Activated CD8-positive, alpha-beta T cell treated with anti-CD3 and anti-CD28 coated beads, Interleukin-2, amount 10 ng/mL, durations not matched to agents 7 days and 5 days (primary cell): ENCODE results near the gene PRSS1. TPM values are rescaled to one million over a fixed set of nuclear protein-coding genes. Genes with fewer than 3 reads are reported as not detected.
"Not testable (repeated sequence)": the region's sequence is repeated elsewhere in the genome, so short reads cannot be mapped to it uniquely, and the experiment has no call there.

Experiments used
- ATAC-seq: fragments of 150-1000 bp; cut with Tn5 transposase; one replicate; pipeline ENCODE4 v1.10.0; 2021; ENCODE audit warnings: moderate library complexity
- CTCF ChIA-PET: fragments of 350-600 bp; sonication (Branson Sonifier 250); formaldehyde crosslinking; loops from one replicate; lab custom pipeline; 2021; ENCODE audit warnings: antibody characterized with exemption; lab: Charles Lee
- POLR2A ChIA-PET: fragments of 350-600 bp; sonication (Branson Sonifier 250); formaldehyde crosslinking; loops from one replicate; lab custom pipeline; 2021; ENCODE audit warnings: antibody characterized with exemption; lab: Charles Lee
- DNase-seq: peaks from one replicate; pipeline ENCODE4 v3.0.0-alpha.2; 2020
- H3K27ac Mint-ChIP-seq: one replicate; pipeline ENCODE4 v1.8.0; 2021; ENCODE audit warnings: mild to moderate bottlenecking, mixed read lengths
- H3K27me3 Mint-ChIP-seq: one replicate; pipeline ENCODE4 v1.8.0; 2021; ENCODE audit warnings: low read depth, mixed read lengths
- H3K36me3 Mint-ChIP-seq: one replicate; pipeline ENCODE4 v1.8.0; 2021; ENCODE audit warnings: low read depth, mixed read lengths
- H3K4me1 Mint-ChIP-seq: one replicate; pipeline ENCODE4 v1.8.0; 2021; ENCODE audit warnings: low read depth, mixed read lengths
- H3K4me3 Mint-ChIP-seq: one replicate; pipeline ENCODE4 v1.8.0; 2021; ENCODE audit warnings: mild to moderate bottlenecking, mixed read lengths
- H3K9me3 Mint-ChIP-seq: one replicate; pipeline ENCODE4 v1.8.0; 2022; ENCODE audit warnings: mixed read lengths; ENCODE audit not compliant: insufficient read depth
- total RNA-seq, 2 experiments: library from RNA; stranded (reverse); gene quantifications; one replicate each; pipeline ENCODE4 v1.2.3, GENCODE V29; 2021

The PRSS1 gene
- total RNA-seq, 2 experiments from 2014 or later: not detected

DNA sequence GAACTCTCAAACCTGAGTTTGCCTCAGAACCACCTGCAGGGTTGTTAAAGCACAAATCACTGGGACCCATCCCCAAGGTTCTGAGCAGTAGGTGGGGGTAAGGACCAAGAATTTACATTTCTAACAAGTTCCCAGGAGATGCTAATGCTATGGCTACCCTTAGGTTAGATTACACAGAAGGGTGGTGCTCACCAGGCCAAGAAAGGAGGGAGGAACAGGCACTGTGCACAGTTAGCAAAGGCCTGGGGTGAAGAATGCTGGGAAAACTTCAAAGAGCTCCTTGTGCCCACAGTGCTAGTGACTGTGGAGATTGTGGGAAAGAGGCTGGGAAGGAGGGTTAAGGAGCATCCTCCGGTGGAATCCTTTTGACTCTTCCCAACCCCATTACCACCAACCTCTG lies 12.8 kb downstream of the PRSS1 start:
- no peak for DNase-seq
- Mint-ChIP-seq H3K27me3 (peaks cover 3% of the 10 kb centered on the region), H3K27ac (no peak overlapping the region), H3K4me1 (no peaks in the 10 kb centered on the region), H3K4me3 (no peak overlapping the region), H3K36me3 (no peaks in the 10 kb centered on the region), H3K9me3 (no peaks in the 10 kb centered on the region)
- POLR2A ChIA-PET: no interaction called here
- CTCF ChIA-PET: no interaction called here
- ATAC-seq: no peak

DNA sequence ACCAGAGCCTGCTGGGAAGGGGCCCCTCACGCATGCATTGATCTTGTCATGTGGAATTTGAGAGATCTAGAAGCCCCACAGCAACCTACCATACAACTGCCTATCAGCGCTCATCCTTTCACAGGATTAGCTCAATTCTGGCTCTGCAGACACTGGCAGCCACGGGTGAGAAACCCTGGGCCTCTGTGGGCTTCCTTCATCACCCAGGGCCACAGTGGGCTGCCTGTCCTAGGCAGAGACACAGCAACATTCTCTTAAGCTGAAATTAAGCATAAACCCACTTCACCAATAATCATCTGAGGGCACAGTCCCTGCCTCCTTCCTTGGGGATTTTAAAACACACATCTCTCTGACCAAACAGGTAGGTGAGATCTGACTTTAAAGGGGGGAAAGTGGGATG lies 18.2 kb downstream of the PRSS1 start:
- Mint-ChIP-seq H3K4me1 (peaks cover 11% of the 10 kb centered on the region), H3K27me3 (peaks cover 5% of the 10 kb centered on the region), H3K36me3 (no peaks in the 10 kb centered on the region), H3K4me3 (no peak overlapping the region), H3K9me3 (no peaks in the 10 kb centered on the region), H3K27ac (no peak overlapping the region)
- no peak for DNase-seq
- no peak for ATAC-seq
- ChIA-PET CTCF (interaction anchor here (1.6 kb wide), 1 partner anchor 16 kb away, joined by 4 read pairs; no protein-coding TSS in a partner anchor), POLR2A (no interaction called here)

DNA sequence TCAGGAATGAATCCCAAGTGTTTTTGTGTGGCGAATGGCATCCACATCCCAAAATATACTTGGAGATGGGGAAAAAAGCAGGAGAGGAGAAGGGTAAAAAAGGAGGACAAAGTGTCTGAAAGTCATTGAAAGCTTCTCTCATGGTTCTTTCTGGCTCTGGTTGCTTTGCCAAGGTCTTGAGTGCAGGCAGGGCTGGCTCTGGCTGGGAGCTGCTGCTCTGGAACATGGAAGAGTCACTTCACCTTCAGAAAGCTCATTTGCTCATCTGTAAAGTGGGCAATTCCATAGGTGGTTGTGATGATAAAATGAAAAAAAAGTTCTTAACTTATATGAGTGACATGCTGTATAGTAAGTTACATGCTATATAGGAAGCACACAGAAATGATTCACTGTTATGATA lies 18.6 kb downstream of the PRSS1 start:
- peaks cover 2% of the 10 kb centered on the region for H3K27me3 Mint-ChIP-seq
- H3K4me3 Mint-ChIP-seq: no peak overlapping the region
- ATAC-seq (no peak), DNase-seq (no peak)
- H3K9me3 Mint-ChIP-seq: no peaks in the 10 kb centered on the region
- ChIA-PET POLR2A (no interaction called here), CTCF (interaction anchor here (1.6 kb wide), 1 partner anchor 15 kb away, joined by 4 read pairs; no protein-coding TSS in a partner anchor)
- H3K36me3 Mint-ChIP-seq: no peaks in the 10 kb centered on the region
- peaks cover 11% of the 10 kb centered on the region for H3K4me1 Mint-ChIP-seq
- H3K27ac Mint-ChIP-seq: no peak overlapping the region

DNA sequence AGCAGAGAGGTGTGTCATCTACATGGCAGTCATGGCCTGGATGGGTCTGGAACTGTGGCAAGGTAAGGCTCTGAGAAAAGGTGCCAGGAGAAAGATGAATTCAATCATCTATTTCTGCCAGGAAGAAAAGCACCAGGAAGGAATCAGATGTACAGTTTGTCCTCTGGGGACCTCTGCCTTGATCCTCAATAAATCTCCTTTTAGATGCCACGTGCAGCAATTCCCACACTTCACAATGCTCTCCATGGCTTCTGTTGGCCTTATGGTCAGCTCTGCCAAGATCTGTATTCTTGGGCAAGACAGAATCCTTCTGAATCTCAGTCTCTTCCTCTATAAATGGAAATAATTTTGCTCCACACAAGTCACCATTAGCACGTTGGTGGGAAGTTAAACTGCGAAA lies 19.6 kb downstream of the PRSS1 start:
- CTCF ChIA-PET, H3K4me3 Mint-ChIP-seq, H3K9me3 Mint-ChIP-seq, POLR2A ChIA-PET, ATAC-seq, H3K27ac Mint-ChIP-seq, H3K27me3 Mint-ChIP-seq, DNase-seq, H3K36me3 Mint-ChIP-seq: not testable (repeated sequence)
- H3K4me1 Mint-ChIP-seq: peaks cover 15% of the 10 kb centered on the region

DNA sequence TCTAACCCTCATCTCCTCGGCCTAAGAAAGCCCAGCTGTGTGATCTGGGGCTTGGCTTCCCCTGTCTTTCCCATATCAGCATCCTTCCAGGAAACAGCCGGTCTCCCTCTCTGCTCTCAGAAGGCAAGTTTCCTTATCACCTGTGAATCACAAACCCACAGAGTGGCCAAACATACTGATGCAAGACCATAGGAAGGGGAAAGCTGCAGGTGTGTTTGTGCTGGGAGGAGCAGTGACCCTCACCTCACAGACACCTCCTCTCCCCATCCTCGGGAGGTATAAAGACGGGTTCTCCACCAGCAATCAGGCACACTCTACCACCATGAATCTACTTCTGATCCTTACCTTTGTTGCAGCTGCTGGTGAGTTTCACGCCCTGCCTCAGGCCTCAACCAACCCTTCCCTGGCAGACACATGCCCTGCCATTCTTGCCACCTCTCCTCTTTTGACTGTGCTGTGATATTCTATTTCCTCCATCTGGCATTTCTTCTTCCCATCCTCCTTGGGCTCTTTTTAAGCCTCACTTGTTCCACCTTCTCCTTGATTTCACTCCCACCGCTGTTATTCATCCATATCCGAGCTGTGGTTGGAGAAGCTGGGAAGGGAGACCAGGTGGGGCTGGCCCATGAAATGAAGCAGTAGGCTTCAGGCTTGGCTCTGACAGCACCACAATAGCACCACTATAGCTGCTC lies 21.5 kb downstream of the PRSS1 start, which contains the start of gene PRSS2:
Gene PRSS2, plus strand, starts transcription at position 310 of the 692 bp plus-strand sequence. Its CDS starts 13 bp downstream, at position 323.
- ChIA-PET POLR2A (no interaction called here), CTCF (no interaction called here)
- Mint-ChIP-seq H3K27me3 (peaks cover 8% of the 10 kb centered on the region), H3K36me3 (no peaks in the 10 kb centered on the region), H3K4me1 (peaks cover 15% of the 10 kb centered on the region), H3K27ac (no peak within 1 kb of the TSS), H3K9me3 (no peaks in the 10 kb centered on the region), H3K4me3 (no peak within 1 kb of the TSS)
- DNase-seq: no peak
- ATAC-seq: no peak

DNA sequence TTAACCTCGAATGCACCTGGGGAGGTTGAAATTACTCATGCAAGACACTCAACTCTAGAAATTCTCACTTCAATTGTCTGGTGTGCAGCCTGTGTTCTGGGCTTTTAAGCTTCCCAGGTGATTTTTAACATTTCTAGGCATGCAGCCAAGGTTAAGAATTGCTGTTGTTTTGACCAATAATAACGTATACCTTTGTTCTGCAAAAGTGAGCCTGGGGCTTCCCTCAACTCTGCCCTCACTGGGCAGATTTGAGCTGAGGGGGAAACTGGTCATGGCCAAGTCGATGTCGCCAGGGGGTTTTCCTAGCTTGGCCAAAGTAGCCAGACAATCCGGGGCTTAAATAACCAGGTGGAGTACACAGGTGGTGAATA lies 22.1 kb downstream of the PRSS1 start:
- no peak for DNase-seq
- Mint-ChIP-seq H3K36me3 (no peaks in the 10 kb centered on the region), H3K27me3 (peaks cover 8% of the 10 kb centered on the region), H3K4me1 (peaks cover 15% of the 10 kb centered on the region), H3K4me3 (no peak overlapping the region), H3K9me3 (no peaks in the 10 kb centered on the region), H3K27ac (no peak overlapping the region)
- no peak for ATAC-seq
- ChIA-PET CTCF (no interaction called here), POLR2A (no interaction called here)

DNA sequence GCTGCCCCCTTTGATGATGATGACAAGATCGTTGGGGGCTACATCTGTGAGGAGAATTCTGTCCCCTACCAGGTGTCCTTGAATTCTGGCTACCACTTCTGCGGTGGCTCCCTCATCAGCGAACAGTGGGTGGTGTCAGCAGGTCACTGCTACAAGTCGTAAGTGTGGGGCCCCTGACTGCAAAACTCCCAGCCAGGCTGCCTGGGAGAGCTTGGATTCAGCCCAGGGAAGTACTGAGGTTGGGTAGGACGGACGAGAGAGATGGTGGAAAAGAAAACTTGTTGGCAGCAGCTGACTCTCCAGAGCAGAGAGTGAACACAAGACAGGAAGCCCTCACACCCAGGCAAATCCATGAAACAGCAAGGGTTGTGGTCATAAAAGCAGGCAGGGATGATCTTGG lies 22.8 kb downstream of the PRSS1 start:
- Mint-ChIP-seq H3K4me1 (peaks cover 15% of the 10 kb centered on the region), H3K9me3 (no peaks in the 10 kb centered on the region), H3K27ac (no peak overlapping the region), H3K27me3 (peaks cover 8% of the 10 kb centered on the region), H3K4me3 (no peak overlapping the region), H3K36me3 (no peaks in the 10 kb centered on the region)
- CTCF ChIA-PET: no interaction called here
- no peak for DNase-seq
- POLR2A ChIA-PET: no interaction called here
- ATAC-seq: no peak

DNA sequence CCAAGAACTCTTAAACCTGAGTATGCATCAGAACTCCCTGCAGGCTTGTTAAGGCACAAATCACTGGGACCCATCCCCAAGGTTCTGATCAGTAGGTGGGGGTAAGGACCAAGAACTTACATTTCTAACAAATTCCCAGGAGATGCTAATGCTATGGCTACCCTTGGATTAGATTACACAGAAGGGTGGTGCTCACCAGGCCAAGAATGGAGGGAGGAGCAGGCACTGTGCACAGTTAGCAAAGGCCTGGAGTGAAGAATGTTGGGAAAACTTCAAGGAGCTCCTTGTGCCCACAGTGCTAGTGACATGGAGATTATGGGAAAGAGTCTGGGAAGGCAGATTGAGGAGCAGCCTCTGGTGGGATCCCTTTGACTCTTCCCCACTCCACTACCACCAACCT lies 23.4 kb downstream of the PRSS1 start:
- peaks cover 8% of the 10 kb centered on the region for H3K27me3 Mint-ChIP-seq
- H3K4me1 Mint-ChIP-seq: peaks cover 18% of the 10 kb centered on the region
- H3K36me3 Mint-ChIP-seq: no peaks in the 10 kb centered on the region
- ATAC-seq: no peak
- ChIA-PET POLR2A (no interaction called here), CTCF (no interaction called here)
- H3K9me3 Mint-ChIP-seq: no peaks in the 10 kb centered on the region
- H3K4me3 Mint-ChIP-seq: no peak overlapping the region
- no peak for DNase-seq
- no peak overlapping the region for H3K27ac Mint-ChIP-seq

DNA sequence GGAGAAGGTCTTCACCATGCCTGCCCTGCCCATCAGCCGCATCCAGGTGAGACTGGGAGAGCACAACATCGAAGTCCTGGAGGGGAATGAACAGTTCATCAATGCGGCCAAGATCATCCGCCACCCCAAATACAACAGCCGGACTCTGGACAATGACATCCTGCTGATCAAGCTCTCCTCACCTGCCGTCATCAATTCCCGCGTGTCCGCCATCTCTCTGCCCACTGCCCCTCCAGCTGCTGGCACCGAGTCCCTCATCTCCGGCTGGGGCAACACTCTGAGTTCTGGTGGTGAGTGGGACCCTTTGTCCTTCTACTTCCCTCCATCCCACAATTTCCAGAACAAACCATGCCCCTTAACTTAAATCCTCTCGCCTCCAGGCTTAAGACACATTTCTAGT lies 24.0 kb downstream of the PRSS1 start:
- DNase-seq: no peak
- ChIA-PET POLR2A (no interaction called here), CTCF (no interaction called here)
- no peaks in the 10 kb centered on the region for H3K9me3 Mint-ChIP-seq
- peaks cover 23% of the 10 kb centered on the region for H3K4me1 Mint-ChIP-seq
- peaks cover 8% of the 10 kb centered on the region for H3K27me3 Mint-ChIP-seq
- no peak for ATAC-seq
- H3K27ac Mint-ChIP-seq: no peak overlapping the region
- no peaks in the 10 kb centered on the region for H3K36me3 Mint-ChIP-seq
- no peak overlapping the region for H3K4me3 Mint-ChIP-seq

DNA sequence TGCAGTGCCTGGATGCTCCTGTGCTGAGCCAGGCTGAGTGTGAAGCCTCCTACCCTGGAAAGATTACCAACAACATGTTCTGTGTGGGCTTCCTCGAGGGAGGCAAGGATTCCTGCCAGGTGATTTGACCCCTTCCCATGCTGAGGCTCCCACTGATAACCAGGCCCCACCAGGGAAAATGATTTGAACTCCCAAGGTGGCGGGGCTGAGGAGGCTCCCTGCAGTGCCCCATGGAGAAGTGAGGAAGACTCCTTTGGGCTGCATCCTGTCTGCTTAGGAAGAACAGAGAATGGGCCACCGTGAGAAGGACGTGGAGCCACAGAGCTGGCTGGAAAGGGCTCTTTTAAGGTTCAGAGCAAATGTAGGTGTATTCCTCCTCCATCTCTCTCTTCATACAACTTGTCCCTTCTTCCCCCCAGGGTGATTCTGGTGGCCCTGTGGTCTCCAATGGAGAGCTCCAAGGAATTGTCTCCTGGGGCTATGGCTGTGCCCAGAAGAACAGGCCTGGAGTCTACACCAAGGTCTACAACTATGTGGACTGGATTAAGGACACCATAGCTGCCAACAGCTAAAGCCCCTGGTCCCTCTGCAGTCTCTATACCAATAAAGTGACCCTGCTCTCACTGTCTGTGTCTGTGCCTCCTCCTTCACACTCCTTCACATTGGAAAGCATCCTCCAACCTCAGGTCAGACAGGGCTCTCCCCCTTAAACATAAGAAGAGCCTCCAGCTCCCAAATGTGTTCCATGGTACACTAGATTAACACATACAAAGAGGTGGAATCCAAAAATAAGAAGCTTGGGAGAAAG lies 24.9 kb downstream of the PRSS1 start:
- Mint-ChIP-seq H3K36me3 (no peaks in the 10 kb centered on the region), H3K27ac (no peak overlapping the region), H3K9me3 (no peaks in the 10 kb centered on the region), H3K27me3 (peaks cover 6% of the 10 kb centered on the region), H3K4me3 (no peak overlapping the region), H3K4me1 (peaks cover 28% of the 10 kb centered on the region)
- ChIA-PET CTCF (interaction anchor here (1.2 kb wide), 1 partner anchor 9 kb away, joined by 4 read pairs; no protein-coding TSS in a partner anchor), POLR2A (no interaction called here)
- ATAC-seq: no peak
- DNase-seq: no peak

DNA sequence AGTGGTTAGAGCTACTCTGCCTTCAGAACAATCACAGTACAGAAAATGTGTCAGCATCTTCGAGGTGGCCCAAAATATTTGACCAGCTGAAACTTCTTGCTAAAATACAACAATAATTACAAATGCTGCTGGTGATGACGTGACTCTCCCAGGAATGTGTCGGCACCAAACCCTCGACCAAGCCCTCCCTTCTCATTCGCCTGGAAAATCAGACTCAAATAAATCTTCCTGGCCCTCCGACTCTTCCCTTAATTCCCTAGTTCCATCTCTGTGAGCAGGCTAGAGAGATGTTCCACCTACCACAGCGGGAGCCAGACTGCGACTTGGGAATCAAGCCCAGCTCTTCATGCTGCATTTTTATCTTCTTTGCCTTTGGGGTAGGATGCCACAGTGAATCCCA lies 25.6 kb downstream of the PRSS1 start:
- POLR2A ChIA-PET: no interaction called here
- Mint-ChIP-seq H3K9me3 (no peaks in the 10 kb centered on the region), H3K36me3 (no peaks in the 10 kb centered on the region), H3K4me1 (peaks cover 32% of the 10 kb centered on the region), H3K4me3 (no peak overlapping the region), H3K27me3 (peaks cover 6% of the 10 kb centered on the region), H3K27ac (no peak overlapping the region)
- CTCF ChIA-PET: interaction anchor here (1.2 kb wide), 1 partner anchor 8 kb away, joined by 4 read pairs; no protein-coding TSS in a partner anchor
- DNase-seq: no peak
- ATAC-seq: no peak
